ENCODE data around the gene PARD3.

GRCh38 chr10:34316154-34316553 lies 498.9 kb downstream of the PARD3 start:
- TF ChIP-seq POLR2A (IDR thresholded peaks at IDR 0.05) = no peak
- TF ChIP-seq POLR2AphosphoS5 (IDR thresholded peaks at IDR 0.05) = no peak
